Gastrocnemius medialis (tissue), 4 donors: ENCODE measurements around the gene HCAR3. TPM values are rescaled to one million over a fixed set of nuclear protein-coding genes. Genes with fewer than 3 reads are reported as not detected.

Experiments
- ATAC-seq, 2 donors: fragments of 150-250 bp; one replicate each; pipeline ENCODE4 v1.9.1; 2016
- DNase-seq, 2 donors: peaks; one replicate each; pipeline ENCODE4 v3.0.0-alpha.2; 2019
- H3K27ac ChIP-seq, 4 donors: fragments of 200-600 bp; sonication (generic); 1 replicate in 1 of 4; 2 replicates in 3 of 4; pipeline ENCODE4 v1.5.1; 2016 to 2018; ENCODE audit warnings: mild to moderate bottlenecking in 2 of 4, moderate library complexity in 1 of 4
- H3K27me3 ChIP-seq, 3 donors: fragments of 200-600 bp; sonication (generic) in 2 of 3; 1 replicate in 1 of 3; 2 replicates in 2 of 3; pipeline versions ENCODE4 v1.5.1 to v1.6.0; 2016 to 2019; ENCODE audit warnings: mild to moderate bottlenecking in 1 of 3, moderate library complexity in 1 of 3
- H3K36me3 ChIP-seq, 2 donors: fragments of 200-600 bp; sonication (generic) in 1 of 2; one replicate each; pipeline ENCODE4 v1.5.1; 2017 to 2018
- H3K4me1 ChIP-seq, 2 donors: fragments of 200-600 bp; sonication (generic) in 1 of 2; one replicate each; pipeline ENCODE4 v1.5.1; 2016 to 2017; ENCODE audit warnings: mild to moderate bottlenecking in 2 of 2
- H3K4me3 ChIP-seq, 4 donors: fragments of 200-600 bp; sonication (generic) in 3 of 4; 1 replicate in 1 of 4; 2 replicates in 3 of 4; pipeline ENCODE4 v1.5.1; 2016 to 2019; ENCODE audit warnings: mild to moderate bottlenecking in 2 of 4
- H3K9me3 ChIP-seq, 3 donors: fragments of 200-600 bp; sonication (generic) in 2 of 3; 1 replicate in 1 of 3; 2 replicates in 2 of 3; pipeline ENCODE4 v1.5.1; 2016 to 2019
- CTCF ChIP-seq, 5 experiments: fragments of 450-650 bp in 3 of 5; fragments of 200-600 bp in 2 of 5; sonication (generic) in 2 of 5; IDR thresholded peaks in 4 of 5; conservative IDR thresholded peaks in 1 of 5; 1 replicate in 4 of 5; 2 replicates in 1 of 5; pipeline ENCODE4 v1.5.1; 2016 to 2019; ENCODE audit warnings: antibody characterized with exemption in 5 of 5, mild to moderate bottlenecking in 3 of 5, moderate library complexity in 3 of 5
- POLR2A ChIP-seq, 2 donors: fragments of 450-650 bp; IDR thresholded peaks; one replicate each; pipeline ENCODE4 v1.6.1; 2017; ENCODE audit warnings: antibody characterized with exemption in 2 of 2, mild to moderate bottlenecking in 2 of 2, moderate library complexity in 2 of 2
- in situ Hi-C, 4 donors: fragments of 200-750 bp; cut with MboI; loops; one replicate each; pipeline versions ENCODE4 v1.15.0 to v1.8.0; 2017; ENCODE audit warnings: low sequenced_read_pairs in 4 of 4
- intact Hi-C: fragments of 100-400 bp; cut with DNase I; formaldehyde crosslinking; loops from one replicate; pipeline ENCODE4 v1.15.1; 2023; ENCODE audit warnings: low total_unique reads
- total RNA-seq, 4 donors: library from RNA; depleted of rRNA; stranded (reverse); fragments of >200 nt; gene quantifications; one replicate each; pipeline versions ENCODE4 v1.1.0 to v1.2.3, GENCODE V29; 2016

Gene HCAR3
- total RNA-seq, 4 donors from 2014 or later = not detected

DNA sequence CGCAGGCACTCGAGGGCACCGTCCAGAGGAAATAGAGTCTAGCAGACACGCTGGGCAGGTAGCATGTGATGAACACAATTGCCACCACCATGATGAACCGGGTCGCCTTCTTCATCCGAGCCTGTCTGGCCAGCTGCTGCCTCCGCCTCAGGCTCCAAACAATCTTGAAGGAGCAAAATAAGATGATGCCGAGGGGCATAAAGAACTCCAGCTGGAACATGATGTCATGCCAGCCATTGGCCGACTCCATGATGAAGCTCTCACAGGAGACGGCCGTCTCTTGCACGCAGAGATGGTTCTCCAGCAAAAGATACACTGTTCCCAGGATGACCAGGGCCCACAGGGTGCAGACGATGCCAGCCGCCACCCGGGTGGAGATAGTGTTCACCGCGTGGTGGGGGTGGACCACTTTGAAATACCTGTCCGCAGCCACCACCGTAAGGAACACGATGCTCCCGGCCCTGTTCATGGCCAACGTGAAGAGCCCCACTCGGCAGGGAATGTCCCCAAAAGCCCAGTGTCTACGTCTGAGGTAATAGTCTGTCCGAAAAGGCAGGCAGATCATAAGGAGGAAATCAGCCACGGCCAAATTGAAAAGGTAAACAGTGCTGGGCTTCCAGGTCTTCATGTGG, 13.1 kb upstream of the HCAR3 start:
- ATAC-seq = no peak
- Histone ChIP-seq H3K4me3 (no peak overlapping the region), H3K27me3 (peaks cover 0 to 4% (median 0%) of the 10 kb centered on the region in 3 donors), H3K4me1 (no peaks in the 10 kb centered on the region), H3K9me3 (no peaks in the 10 kb centered on the region), H3K27ac (no peak overlapping the region), H3K36me3 (no peaks in the 10 kb centered on the region)
- in situ Hi-C loops (no loop called here), intact Hi-C loops (no loop called here)
- no peak for DNase-seq
- no peak for TF ChIP-seq CTCF (IDR thresholded peaks at IDR 0.05 in 4 of 5, conservative IDR thresholded peaks at IDR 0.05 in 1 of 5)
- TF ChIP-seq POLR2A (IDR thresholded peaks at IDR 0.05) = no peak

GRCh38 chr12:122726080-122726558, 9.5 kb upstream of the HCAR3 start:
- peaks cover 0 to 4% (median 0%) of the 10 kb centered on the region in 3 donors for H3K27me3 ChIP-seq
- H3K4me3 ChIP-seq = no peak overlapping the region

GRCh38 chr12:122725452-122726079, 9.0 kb upstream of the HCAR3 start:
- ATAC-seq (no peak), DNase-seq (no peak)
- intact Hi-C loops = no loop called here
- no peaks in the 10 kb centered on the region for H3K4me1 ChIP-seq
- no peak overlapping the region for H3K27ac ChIP-seq
- H3K4me3 ChIP-seq = no peak overlapping the region
- no peaks in the 10 kb centered on the region for H3K27me3 ChIP-seq
- in situ Hi-C loops = no loop called here
- TF ChIP-seq POLR2A (IDR thresholded peaks at IDR 0.05) = no peak
- TF ChIP-seq CTCF (IDR thresholded peaks at IDR 0.05 in 4 of 5, conservative IDR thresholded peaks at IDR 0.05 in 1 of 5) = no peak
- H3K9me3 ChIP-seq = no peaks in the 10 kb centered on the region
- no peaks in the 10 kb centered on the region for H3K36me3 ChIP-seq

More at GRCh38 chr12:122726080-122726558, 9.5 kb upstream of the HCAR3 start:
- no peak for ATAC-seq
- Histone ChIP-seq H3K36me3 (no peaks in the 10 kb centered on the region), H3K27ac (no peak overlapping the region), H3K4me1 (no peaks in the 10 kb centered on the region), H3K9me3 (no peaks in the 10 kb centered on the region)
- in situ Hi-C loops = no loop called here
- no peak for TF ChIP-seq CTCF (IDR thresholded peaks at IDR 0.05 in 4 of 5, conservative IDR thresholded peaks at IDR 0.05 in 1 of 5)
- TF ChIP-seq POLR2A (IDR thresholded peaks at IDR 0.05) = no peak
- no peak for DNase-seq
- intact Hi-C loops = no loop called here

GRCh38 chr12:122724641-122725243, 8.1 kb upstream of the HCAR3 start:
- in situ Hi-C loops = no loop called here
- H3K4me1 ChIP-seq = no peaks in the 10 kb centered on the region
- TF ChIP-seq POLR2A (IDR thresholded peaks at IDR 0.05) = no peak
- TF ChIP-seq CTCF (IDR thresholded peaks at IDR 0.05 in 4 of 5, conservative IDR thresholded peaks at IDR 0.05 in 1 of 5) = no peak
- DNase-seq (no peak), ATAC-seq (no peak)
- no peaks in the 10 kb centered on the region for H3K9me3 ChIP-seq
- intact Hi-C loops = no loop called here
- H3K4me3 ChIP-seq = no peak overlapping the region
- H3K36me3 ChIP-seq = no peaks in the 10 kb centered on the region
- H3K27ac ChIP-seq = no peak overlapping the region
- H3K27me3 ChIP-seq = no peaks in the 10 kb centered on the region
